ENCODE results near the gene DNAH14.

DNA sequence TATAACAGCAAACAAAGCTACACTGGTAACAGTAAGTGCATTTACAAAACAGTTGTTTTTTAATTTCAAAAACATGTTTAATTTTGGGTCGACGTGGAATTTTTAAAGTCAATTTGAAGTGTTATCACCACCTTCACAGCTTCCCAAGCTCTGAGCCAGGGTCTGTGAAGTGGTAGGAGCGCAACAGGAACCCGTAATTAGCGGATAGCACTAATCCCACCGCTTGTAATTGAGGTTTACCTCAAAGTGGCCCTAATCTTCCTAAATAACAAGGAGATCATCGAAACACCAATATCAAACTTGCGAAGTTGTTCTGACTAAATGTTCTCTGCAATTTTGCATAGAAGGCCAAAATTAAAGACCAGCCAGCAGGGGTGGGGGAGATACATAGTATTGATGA is 479.6 kb downstream of the DNAH14 start:
- TF ChIP-seq, protein P1, sequence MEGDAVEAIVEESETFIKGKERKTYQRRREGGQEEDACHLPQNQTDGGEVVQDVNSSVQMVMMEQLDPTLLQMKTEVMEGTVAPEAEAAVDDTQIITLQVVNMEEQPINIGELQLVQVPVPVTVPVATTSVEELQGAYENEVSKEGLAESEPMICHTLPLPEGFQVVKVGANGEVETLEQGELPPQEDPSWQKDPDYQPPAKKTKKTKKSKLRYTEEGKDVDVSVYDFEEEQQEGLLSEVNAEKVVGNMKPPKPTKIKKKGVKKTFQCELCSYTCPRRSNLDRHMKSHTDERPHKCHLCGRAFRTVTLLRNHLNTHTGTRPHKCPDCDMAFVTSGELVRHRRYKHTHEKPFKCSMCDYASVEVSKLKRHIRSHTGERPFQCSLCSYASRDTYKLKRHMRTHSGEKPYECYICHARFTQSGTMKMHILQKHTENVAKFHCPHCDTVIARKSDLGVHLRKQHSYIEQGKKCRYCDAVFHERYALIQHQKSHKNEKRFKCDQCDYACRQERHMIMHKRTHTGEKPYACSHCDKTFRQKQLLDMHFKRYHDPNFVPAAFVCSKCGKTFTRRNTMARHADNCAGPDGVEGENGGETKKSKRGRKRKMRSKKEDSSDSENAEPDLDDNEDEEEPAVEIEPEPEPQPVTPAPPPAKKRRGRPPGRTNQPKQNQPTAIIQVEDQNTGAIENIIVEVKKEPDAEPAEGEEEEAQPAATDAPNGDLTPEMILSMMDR (IDR thresholded peaks at IDR 0.05 in 4 of 5, conservative IDR thresholded peaks at IDR 0.05 in 1 of 5): no peak
- no peak for TF ChIP-seq POLR2A (IDR thresholded peaks at IDR 0.05)
